Glutamatergic neuron (in vitro differentiated cells): ENCODE data around the gene COX7A2. TPM values are rescaled to one million over a fixed set of nuclear protein-coding genes. Genes with fewer than 3 reads are reported as not detected.
A peak's percentile ranks its signal among the peaks of the same experiment; 100 is the strongest.

Experiments
- DNase-seq: peaks from one replicate; pipeline ENCODE4 v3.0.0; 2022
- H3K27ac Mint-ChIP-seq: one replicate; pipeline ENCODE4 v1.8.0; 2020; ENCODE audit warnings: mild to moderate bottlenecking, mixed read lengths, inconsistent platforms; ENCODE audit not compliant: unreplicated experiment
- H3K27me3 Mint-ChIP-seq: one replicate; pipeline ENCODE4 v1.8.0; 2020; ENCODE audit warnings: mild to moderate bottlenecking, moderate library complexity, mixed read lengths, inconsistent platforms; ENCODE audit not compliant: unreplicated experiment
- H3K36me3 Mint-ChIP-seq: one replicate; pipeline ENCODE4 v1.8.0; 2020; ENCODE audit warnings: mild to moderate bottlenecking, mixed read lengths, inconsistent platforms; ENCODE audit not compliant: unreplicated experiment
- H3K4me1 Mint-ChIP-seq: one replicate; pipeline ENCODE4 v1.8.0; 2020; ENCODE audit warnings: mild to moderate bottlenecking, low read depth, mixed read lengths, inconsistent platforms; ENCODE audit not compliant: unreplicated experiment
- H3K4me3 Mint-ChIP-seq: one replicate; pipeline ENCODE4 v1.8.0; 2020; ENCODE audit warnings: mild to moderate bottlenecking, mixed read lengths, inconsistent platforms; ENCODE audit not compliant: unreplicated experiment
- H3K9me3 Mint-ChIP-seq: one replicate; pipeline ENCODE4 v1.8.0; 2020; ENCODE audit warnings: mild to moderate bottlenecking, moderate library complexity, mixed read lengths, inconsistent platforms; ENCODE audit not compliant: unreplicated experiment
- CTCF ChIP-seq: fragments of 200-600 bp; sonication (generic); IDR thresholded peaks from one replicate; pipeline ENCODE4 v1.5.0; 2021; ENCODE audit not compliant: partially characterized antibody, unreplicated experiment
- total RNA-seq: library from RNA; stranded (reverse); fragmentation: NEBNext Ultra II Directional; extraction: Animal tissue kit (Norgen Biotek cat#: 25700); gene quantifications from one replicate; pipeline ENCODE4 v1.2.1, GENCODE V29; 2021; ENCODE audit not compliant: unreplicated experiment

COX7A2 gene
- total RNA-seq, 1 donor from 2014 or later = 527 TPM

- Mint-ChIP-seq H3K4me1 (peaks cover 13% of the 10 kb centered on the region), H3K27me3 (no peaks in the 10 kb centered on the region), H3K4me3 (no peak within 1 kb of the TSS), H3K27ac (no peak within 1 kb of the TSS), H3K36me3 (no peaks in the 10 kb centered on the region), H3K9me3 (no peaks in the 10 kb centered on the region)
- no peak for TF ChIP-seq CTCF
- peak; percentile 98 for DNase-seq
Measured at GRCh38 chr6:75284632-75285282, 41.2 kb upstream of the COX7A2 start, which contains the start of gene TMEM30A. Gene TMEM30A, minus strand, starts transcription at chr6:75284792. Its CDS starts 154 bp downstream, at chr6:75284638.

GRCh38 chr6:75283907-75284631 lies 40.5 kb upstream of the COX7A2 start:
- peaks cover 17% of the 10 kb centered on the region for H3K4me1 Mint-ChIP-seq
- no peak overlapping the region for H3K27ac Mint-ChIP-seq
- no peak overlapping the region for H3K4me3 Mint-ChIP-seq
- peak; percentile 50 for DNase-seq
- H3K27me3 Mint-ChIP-seq = no peaks in the 10 kb centered on the region
- no peaks in the 10 kb centered on the region for H3K36me3 Mint-ChIP-seq
- no peak for TF ChIP-seq CTCF
- H3K9me3 Mint-ChIP-seq = no peaks in the 10 kb centered on the region

- TF ChIP-seq CTCF = no peak
Measured at GRCh38 chr6:75282706-75283105, 39.1 kb upstream of the COX7A2 start.

GRCh38 chr6:75281653-75282052 lies 38.1 kb upstream of the COX7A2 start:
- Mint-ChIP-seq H3K9me3 (no peaks in the 10 kb centered on the region), H3K4me1 (peaks cover 24% of the 10 kb centered on the region), H3K36me3 (no peaks in the 10 kb centered on the region)

More at GRCh38 chr6:75282706-75283105, 39.1 kb upstream of the COX7A2 start:
- Mint-ChIP-seq H3K4me1 (peaks cover 24% of the 10 kb centered on the region), H3K9me3 (no peaks in the 10 kb centered on the region), H3K36me3 (no peaks in the 10 kb centered on the region), H3K4me3 (no peak overlapping the region), H3K27ac (peak overlapping the region; percentile 77), H3K27me3 (no peaks in the 10 kb centered on the region)
- no peak for DNase-seq

More at GRCh38 chr6:75281653-75282052, 38.1 kb upstream of the COX7A2 start:
- Mint-ChIP-seq H3K4me3 (peak overlapping the region; percentile 76), H3K27me3 (no peaks in the 10 kb centered on the region), H3K27ac (no peak overlapping the region)
- no peak for DNase-seq
- TF ChIP-seq CTCF = no peak
